HepG2 (cell line): ENCODE results near the gene TENT4B. TPM values are rescaled to one million over a fixed set of nuclear protein-coding genes. Genes with fewer than 3 reads are reported as not detected.

ENCODE experiments used
- CHCHD3 ChIP-seq: sonication (generic); formaldehyde crosslinking; IDR thresholded peaks from 2 replicates; pipeline ENCODE4 v1.8.0; 2022; ENCODE audit warnings: mild to moderate bottlenecking, missing genetic modification reagents, moderate library complexity
- GMEB2 ChIP-seq: IDR thresholded peaks from 2 replicates; pipeline ENCODE4 v1.6.1; 2016; ENCODE audit warnings: missing biosample characterization, missing genetic modification reagents, low read depth
- IKZF4 ChIP-seq: sonication (generic); formaldehyde crosslinking; IDR thresholded peaks from 2 replicates; pipeline ENCODE4 v1.5.1; 2020; ENCODE audit warnings: borderline replicate concordance, mild to moderate bottlenecking, low read depth, missing genetic modification reagents; ENCODE audit errors: not compliant biosample characterization
- MXD3 ChIP-seq: IDR thresholded peaks from 2 replicates; pipeline ENCODE4 v1.6.1; 2016; ENCODE audit warnings: mild to moderate bottlenecking, missing biosample characterization, missing genetic modification reagents
- NFYB ChIP-seq: sonication (generic); formaldehyde crosslinking; IDR thresholded peaks from 2 replicates; pipeline ENCODE4 v1.4.0; 2020; ENCODE audit warnings: missing genetic modification reagents
- TSC22D2 ChIP-seq: sonication (generic); formaldehyde crosslinking; IDR thresholded peaks from 2 replicates; pipeline ENCODE4 v1.5.1; 2020; ENCODE audit warnings: missing genetic modification reagents, mild to moderate bottlenecking, borderline replicate concordance
- U2AF2 ChIP-seq: fragments of 200-400 bp; formaldehyde crosslinking; IDR thresholded peaks from 2 replicates; pipeline ENCODE4 v1.6.1; 2017; ENCODE audit warnings: low read depth, mild to moderate bottlenecking, low read length
- ZBTB7A ChIP-seq: sonication (generic); formaldehyde crosslinking; IDR thresholded peaks from 2 replicates; pipeline ENCODE4 v1.8.0; 2022; ENCODE audit warnings: mild to moderate bottlenecking, missing genetic modification reagents
- ZGPAT ChIP-seq: IDR thresholded peaks from 2 replicates; pipeline ENCODE4 v1.6.1; 2016; ENCODE audit warnings: mild to moderate bottlenecking
- ZNF160 ChIP-seq: sonication (generic); formaldehyde crosslinking; IDR thresholded peaks from 2 replicates; pipeline ENCODE4 v1.8.0; 2022; ENCODE audit warnings: mild to moderate bottlenecking, inconsistent platforms, missing genetic modification reagents
- ZNF335 ChIP-seq: sonication (generic); formaldehyde crosslinking; IDR thresholded peaks from 2 replicates; pipeline ENCODE4 v1.4.0; 2020; ENCODE audit warnings: missing genetic modification reagents
- ZNF446 ChIP-seq: sonication (generic); formaldehyde crosslinking; IDR thresholded peaks from 2 replicates; pipeline ENCODE4 v1.5.0; 2020; ENCODE audit warnings: mild to moderate bottlenecking, missing genetic modification reagents
- ZNF547 ChIP-seq: sonication (generic); formaldehyde crosslinking; IDR thresholded peaks from 2 replicates; pipeline ENCODE4 v1.5.1; 2020; ENCODE audit warnings: mild to moderate bottlenecking, missing genetic modification reagents
- ZNF615 ChIP-seq: sonication (generic); formaldehyde crosslinking; IDR thresholded peaks from 2 replicates; pipeline ENCODE4 v1.5.0; 2020; ENCODE audit warnings: mild to moderate bottlenecking, missing genetic modification reagents, borderline replicate concordance
- ZNF709 ChIP-seq: sonication (generic); formaldehyde crosslinking; IDR thresholded peaks from 2 replicates; pipeline ENCODE4 v1.5.0; 2020; ENCODE audit warnings: mild to moderate bottlenecking, missing genetic modification reagents
- ZNF790 ChIP-seq: sonication (generic); formaldehyde crosslinking; IDR thresholded peaks from 2 replicates; pipeline ENCODE4 v1.8.0; 2022; ENCODE audit warnings: missing genetic modification reagents, mild to moderate bottlenecking, borderline replicate concordance
- polyA plus RNA-seq, 8 experiments: library from polyadenylated mRNA; depleted of rRNA in 3 of 8; stranded (reverse) in 7 of 8; unstranded in 1 of 8; fragments of >200 nt; fragmentation: Illumina TruSeq in 4 of 8; extraction: Trizol in 4 of 8; gene quantifications; 2 replicates each; pipeline versions ENCODE4 v1.2.1 to v1.2.3, GENCODE V29; 2011 to 2016; ENCODE audit warnings: low read depth in 4 of 8, missing spikeins in 1 of 8, mixed read lengths in 1 of 8; ENCODE audit not compliant: insufficient read depth in 1 of 8
- total RNA-seq, 5 experiments: library from RNA; depleted of rRNA; stranded (reverse); fragments of >200 nt; fragmentation: Illumina TruSeq; extraction: Trizol; gene quantifications; 2 replicates each; pipeline ENCODE4 v1.2.3, GENCODE V29; 2016; ENCODE audit warnings: low read depth in 1 of 5
- TF ChIP-seq, protein P1 (sequence below): sonication (generic); formaldehyde crosslinking; IDR thresholded peaks from 2 replicates; pipeline ENCODE4 v1.4.0; 2020; ENCODE audit warnings: low read depth, mild to moderate bottlenecking, missing genetic modification reagents
- TF ChIP-seq, protein P2 (sequence below): sonication (generic); formaldehyde crosslinking; IDR thresholded peaks from 2 replicates; pipeline ENCODE4 v1.4.0; 2020; ENCODE audit warnings: missing genetic modification reagents

The TENT4B gene
- total and polyA plus RNA-seq, 2 of the 13 experiments (the other 11 are each of a cell fraction or from before 2014, with no cell fraction given): 15.0 to 32.8 TPM

DNA sequence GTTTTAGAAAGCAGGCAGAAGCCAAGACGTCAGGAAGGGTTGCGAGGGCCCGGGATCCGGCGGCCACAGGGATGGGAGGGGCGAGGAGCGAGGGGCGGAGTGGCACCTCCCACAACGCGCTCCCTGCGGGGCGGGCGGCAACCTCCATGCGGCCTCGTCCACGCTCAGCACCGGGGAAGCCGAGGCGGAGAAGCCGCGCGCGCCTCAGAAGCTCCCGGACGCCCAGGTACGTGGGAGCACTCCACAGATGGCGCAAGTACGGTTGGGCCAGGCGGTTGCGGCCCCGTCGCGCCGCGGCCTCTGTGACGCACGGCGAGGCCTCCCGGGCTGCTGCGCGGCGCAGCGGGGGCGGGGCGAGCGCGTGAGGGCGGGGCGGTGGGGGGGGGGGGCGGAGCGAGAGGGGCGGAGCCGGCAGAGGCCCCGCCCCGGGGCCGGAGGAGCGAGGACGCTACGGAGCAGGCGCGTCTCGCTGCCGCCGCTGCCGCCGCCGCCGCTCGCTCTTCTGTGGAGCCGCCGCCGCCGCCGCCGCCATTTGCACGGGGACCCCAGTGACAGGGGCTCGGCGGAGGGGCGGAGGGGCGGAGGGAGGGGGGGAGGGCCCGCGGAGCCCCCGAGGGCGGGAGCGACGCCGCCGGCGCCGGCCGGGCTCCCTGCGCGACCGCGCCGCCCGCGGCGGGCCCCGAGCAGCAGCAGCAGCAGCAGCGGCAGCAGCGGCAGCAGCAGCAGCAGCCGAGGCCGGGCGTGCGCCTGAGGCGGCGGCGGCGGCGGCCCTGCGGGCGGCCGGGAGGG, at the start of gene TENT4B (continued):
- TF ChIP-seq, protein P1, sequence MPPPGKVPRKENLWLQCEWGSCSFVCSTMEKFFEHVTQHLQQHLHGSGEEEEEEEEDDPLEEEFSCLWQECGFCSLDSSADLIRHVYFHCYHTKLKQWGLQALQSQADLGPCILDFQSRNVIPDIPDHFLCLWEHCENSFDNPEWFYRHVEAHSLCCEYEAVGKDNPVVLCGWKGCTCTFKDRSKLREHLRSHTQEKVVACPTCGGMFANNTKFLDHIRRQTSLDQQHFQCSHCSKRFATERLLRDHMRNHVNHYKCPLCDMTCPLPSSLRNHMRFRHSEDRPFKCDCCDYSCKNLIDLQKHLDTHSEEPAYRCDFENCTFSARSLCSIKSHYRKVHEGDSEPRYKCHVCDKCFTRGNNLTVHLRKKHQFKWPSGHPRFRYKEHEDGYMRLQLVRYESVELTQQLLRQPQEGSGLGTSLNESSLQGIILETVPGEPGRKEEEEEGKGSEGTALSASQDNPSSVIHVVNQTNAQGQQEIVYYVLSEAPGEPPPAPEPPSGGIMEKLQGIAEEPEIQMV (CRISPR knock-in tag): peak; percentile 78; the same call in 1 of the 2 replicates
- TF ChIP-seq GMEB2: peak; percentile 67
- TF ChIP-seq ZNF335 (CRISPR knock-in tag): peak; percentile 98
- TF ChIP-seq ZNF615 (CRISPR knock-in tag): no peak
- TF ChIP-seq NFYB (CRISPR knock-in tag): peak; percentile 17; the same call in 1 of the 2 replicates
- TF ChIP-seq TSC22D2 (CRISPR knock-in tag): no peak
- TF ChIP-seq MXD3: peak; percentile 79; the same call in 1 of the 2 replicates
- peak; percentile 98 for TF ChIP-seq IKZF4 (CRISPR knock-in tag)
- peak; percentile 90; the same call in 1 of the 2 replicates for TF ChIP-seq ZNF446 (CRISPR knock-in tag)
- TF ChIP-seq ZNF709: peak; percentile 95; the same call in 1 of the 2 replicates
- TF ChIP-seq ZNF790 (CRISPR knock-in tag): peak; percentile 90; the same call in 1 of the 2 replicates
- peak; percentile 97 for TF ChIP-seq CHCHD3 (CRISPR knock-in tag)
- TF ChIP-seq ZNF160: peak; percentile 57; the same call in 1 of the 2 replicates
- TF ChIP-seq ZGPAT: peak; percentile 82; the same call in 1 of the 2 replicates
- TF ChIP-seq U2AF2: no peak
- TF ChIP-seq, protein P2, sequence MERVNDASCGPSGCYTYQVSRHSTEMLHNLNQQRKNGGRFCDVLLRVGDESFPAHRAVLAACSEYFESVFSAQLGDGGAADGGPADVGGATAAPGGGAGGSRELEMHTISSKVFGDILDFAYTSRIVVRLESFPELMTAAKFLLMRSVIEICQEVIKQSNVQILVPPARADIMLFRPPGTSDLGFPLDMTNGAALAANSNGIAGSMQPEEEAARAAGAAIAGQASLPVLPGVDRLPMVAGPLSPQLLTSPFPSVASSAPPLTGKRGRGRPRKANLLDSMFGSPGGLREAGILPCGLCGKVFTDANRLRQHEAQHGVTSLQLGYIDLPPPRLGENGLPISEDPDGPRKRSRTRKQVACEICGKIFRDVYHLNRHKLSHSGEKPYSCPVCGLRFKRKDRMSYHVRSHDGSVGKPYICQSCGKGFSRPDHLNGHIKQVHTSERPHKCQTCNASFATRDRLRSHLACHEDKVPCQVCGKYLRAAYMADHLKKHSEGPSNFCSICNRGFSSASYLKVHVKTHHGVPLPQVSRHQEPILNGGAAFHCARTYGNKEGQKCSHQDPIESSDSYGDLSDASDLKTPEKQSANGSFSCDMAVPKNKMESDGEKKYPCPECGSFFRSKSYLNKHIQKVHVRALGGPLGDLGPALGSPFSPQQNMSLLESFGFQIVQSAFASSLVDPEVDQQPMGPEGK: peak; percentile 79
- peak; percentile 92 for TF ChIP-seq ZNF547 (CRISPR knock-in tag)
- TF ChIP-seq ZBTB7A: peak; percentile 72; the same call in 1 of the 2 replicates
